Fibroblast of lung (primary cell): ENCODE data around the gene MEP1B.

Experiments used
- CTCF ChIP-seq, 2 donors: IDR thresholded peaks in 1 of 2; conservative IDR thresholded peaks in 1 of 2; 1 replicate in 1 of 2; 2 replicates in 1 of 2; pipeline ENCODE4 v1.5.1; 2011 to 2012; ENCODE audit warnings: low read length in 2 of 2, control low read depth in 1 of 2, inconsistent platforms in 1 of 2, low read depth in 1 of 2, mild to moderate bottlenecking in 1 of 2
- EZH2 ChIP-seq: IDR thresholded peaks from 2 replicates; pipeline ENCODE4 v1.5.1; 2012; ENCODE audit warnings: low read length, control low read depth, mild to moderate bottlenecking; ENCODE audit errors: missing control alignments

- TF ChIP-seq CTCF (conservative IDR thresholded peaks at IDR 0.05 in 1 of 2, IDR thresholded peaks at IDR 0.05 in 1 of 2; ENCODE audit: low read depth in 1 of 2, low read length in 2 of 2), result no peak
- no peak for TF ChIP-seq EZH2
Measured at GRCh38 chr18:32177530-32177929, 12.3 kb upstream of the MEP1B start.
